Subcutaneous adipose tissue (tissue), 4 donors: Measurements from ENCODE around the gene SLC22A7. TPM values are rescaled to one million over a fixed set of nuclear protein-coding genes. Genes with fewer than 3 reads are reported as not detected.

Source experiments
- CTCF ChIP-seq: fragments of 450-650 bp; IDR thresholded peaks from one replicate; pipeline ENCODE4 v1.5.1; 2016; ENCODE audit warnings: low read depth, mild to moderate bottlenecking, control low read depth, antibody characterized with exemption, moderate library complexity
- total RNA-seq, 4 donors: library from RNA; depleted of rRNA; stranded (reverse); fragments of >200 nt; gene quantifications; one replicate each; pipeline ENCODE4 v1.1.0, GENCODE V29; 2016

Gene SLC22A7
- total RNA-seq, 4 donors from 2014 or later, result not detected

- no peak for TF ChIP-seq CTCF
Measured at GRCh38 chr6:43304882-43305281, 6.8 kb downstream of the SLC22A7 start.

- TF ChIP-seq CTCF, result no peak
Measured at GRCh38 chr6:43306086-43306485, 8.0 kb downstream of the SLC22A7 start.

GRCh38 chr6:43307451-43308100, 9.5 kb downstream of the SLC22A7 start:
- no peak for TF ChIP-seq CTCF

- no peak for TF ChIP-seq CTCF
Measured at GRCh38 chr6:43308101-43308989, 10.3 kb downstream of the SLC22A7 start, which contains the start of gene CRIP3. Gene CRIP3, minus strand, starts transcription at chr6:43308826. Its CDS starts 34 bp downstream, at chr6:43308792.

- TF ChIP-seq CTCF, result no peak
Measured at GRCh38 chr6:43308990-43309477, 11.0 kb downstream of the SLC22A7 start.

- TF ChIP-seq CTCF, result no peak
Measured at GRCh38 chr6:43310134-43310533, 12.1 kb downstream of the SLC22A7 start.

- no peak for TF ChIP-seq CTCF
Measured at GRCh38 chr6:43310624-43311023, 12.6 kb downstream of the SLC22A7 start.
